Measurements from ENCODE around the gene FOXP2.

FOXP2 gene

GRCh38 chr7:114703677-114704076 is 289.1 kb downstream of the FOXP2 start:
- H3K9ac ChIP-seq (ENCODE audit: low read depth, low read length): no peak overlapping the region
- H3K4me3 ChIP-seq (ENCODE audit: low read depth in 1 of 2, low read length in 2 of 2): no peak overlapping the region
- no peaks in the 10 kb centered on the region for H3K9me3 ChIP-seq (ENCODE audit: insufficient read depth, low read length, severe bottlenecking)
- no peak overlapping the region for H3K4me2 ChIP-seq (ENCODE audit: insufficient read depth, low read length)
- H4K20me1 ChIP-seq (ENCODE audit: insufficient read depth, low read length): no peaks in the 10 kb centered on the region
- no peak for TF ChIP-seq CTCF (IDR thresholded peaks at IDR 0.05; ENCODE audit: borderline replicate concordance, extremely low read depth, low read length, poor library complexity, severe bottlenecking)
- TF ChIP-seq EZH2 (IDR thresholded peaks at IDR 0.05; ENCODE audit: borderline replicate concordance, low read depth, low read length, severe bottlenecking): no peak
- no peaks in the 10 kb centered on the region for H3K79me2 ChIP-seq (ENCODE audit: insufficient read depth, low read length)
- H3K27ac ChIP-seq (ENCODE audit: low read length): no peak overlapping the region
- H3K4me1 ChIP-seq (ENCODE audit: insufficient read depth, low read length): no peaks in the 10 kb centered on the region
- no peaks in the 10 kb centered on the region for H3K27me3 ChIP-seq (ENCODE audit: insufficient read depth, low read length, poor library complexity)
- H2AFZ ChIP-seq (ENCODE audit: low read depth, low read length): no peak overlapping the region
- ATAC-seq (ENCODE audit: insufficient read depth, low read depth) (no peak), DNase-seq (no peak)
- no peaks in the 10 kb centered on the region for H3K36me3 ChIP-seq (ENCODE audit: insufficient read depth, low read length)

GRCh38 chr7:114708646-114709045 is 294.0 kb downstream of the FOXP2 start:
- H3K9ac ChIP-seq (ENCODE audit: low read depth, low read length): no peak overlapping the region
- no peaks in the 10 kb centered on the region for H3K79me2 ChIP-seq (ENCODE audit: insufficient read depth, low read length)
- H3K9me3 ChIP-seq (ENCODE audit: insufficient read depth, low read length, severe bottlenecking): no peaks in the 10 kb centered on the region
- H2AFZ ChIP-seq (ENCODE audit: low read depth, low read length): no peak overlapping the region
- no peak overlapping the region for H3K4me2 ChIP-seq (ENCODE audit: insufficient read depth, low read length)
- no peak for TF ChIP-seq CTCF (IDR thresholded peaks at IDR 0.05; ENCODE audit: borderline replicate concordance, extremely low read depth, low read length, poor library complexity, severe bottlenecking)
- TF ChIP-seq EZH2 (IDR thresholded peaks at IDR 0.05; ENCODE audit: borderline replicate concordance, low read depth, low read length, severe bottlenecking): no peak
- no peak overlapping the region for H3K27ac ChIP-seq (ENCODE audit: low read length)
- H3K4me3 ChIP-seq (ENCODE audit: low read depth in 1 of 2, low read length in 2 of 2): no peak overlapping the region
- no peaks in the 10 kb centered on the region for H3K36me3 ChIP-seq (ENCODE audit: insufficient read depth, low read length)
- no peaks in the 10 kb centered on the region for H4K20me1 ChIP-seq (ENCODE audit: insufficient read depth, low read length)
- H3K4me1 ChIP-seq (ENCODE audit: insufficient read depth, low read length): no peaks in the 10 kb centered on the region
- DNase-seq: no peak
- H3K27me3 ChIP-seq (ENCODE audit: insufficient read depth, low read length, poor library complexity): no peaks in the 10 kb centered on the region
- no peak for ATAC-seq (ENCODE audit: insufficient read depth, low read depth)

GRCh38 chr7:114710499-114710898 is 295.9 kb downstream of the FOXP2 start:
- Histone ChIP-seq H3K36me3 (ENCODE audit: insufficient read depth, low read length) (no peaks in the 10 kb centered on the region), H4K20me1 (ENCODE audit: insufficient read depth, low read length) (no peaks in the 10 kb centered on the region), H3K79me2 (ENCODE audit: insufficient read depth, low read length) (no peaks in the 10 kb centered on the region), H3K4me2 (ENCODE audit: insufficient read depth, low read length) (no peak overlapping the region), H3K27ac (ENCODE audit: low read length) (no peak overlapping the region), H3K9me3 (ENCODE audit: insufficient read depth, low read length, severe bottlenecking) (no peaks in the 10 kb centered on the region), H3K9ac (ENCODE audit: low read depth, low read length) (no peak overlapping the region), H2AFZ (ENCODE audit: low read depth, low read length) (0 out of 2 replicates have a peak overlapping the region, but pooled peaks have one; percentile 53), H3K27me3 (ENCODE audit: insufficient read depth, low read length, poor library complexity) (no peaks in the 10 kb centered on the region), H3K4me1 (ENCODE audit: insufficient read depth, low read length) (no peaks in the 10 kb centered on the region), H3K4me3 (ENCODE audit: low read depth in 1 of 2, low read length in 2 of 2) (no peak overlapping the region)
- DNase-seq (no peak), ATAC-seq (ENCODE audit: insufficient read depth, low read depth) (peak; percentile 24; the same call in 1 of the 3 replicates)
- TF ChIP-seq CTCF (IDR thresholded peaks at IDR 0.05; ENCODE audit: borderline replicate concordance, extremely low read depth, low read length, poor library complexity, severe bottlenecking) (no peak), EZH2 (IDR thresholded peaks at IDR 0.05; ENCODE audit: borderline replicate concordance, low read depth, low read length, severe bottlenecking) (no peak)

- no peaks in the 10 kb centered on the region for H3K9me3 ChIP-seq (ENCODE audit: insufficient read depth, low read length, severe bottlenecking)
- no peak overlapping the region for H3K27ac ChIP-seq (ENCODE audit: low read length)
- no peak overlapping the region for H3K4me3 ChIP-seq (ENCODE audit: low read depth in 1 of 2, low read length in 2 of 2)
- no peak overlapping the region for H3K9ac ChIP-seq (ENCODE audit: low read depth, low read length)
- TF ChIP-seq EZH2 (IDR thresholded peaks at IDR 0.05; ENCODE audit: borderline replicate concordance, low read depth, low read length, severe bottlenecking): no peak
- TF ChIP-seq CTCF (IDR thresholded peaks at IDR 0.05; ENCODE audit: borderline replicate concordance, extremely low read depth, low read length, poor library complexity, severe bottlenecking): no peak
- H4K20me1 ChIP-seq (ENCODE audit: insufficient read depth, low read length): no peaks in the 10 kb centered on the region
- no peak for ATAC-seq (ENCODE audit: insufficient read depth, low read depth)
- no peaks in the 10 kb centered on the region for H3K27me3 ChIP-seq (ENCODE audit: insufficient read depth, low read length, poor library complexity)
- no peaks in the 10 kb centered on the region for H3K4me1 ChIP-seq (ENCODE audit: insufficient read depth, low read length)
- H2AFZ ChIP-seq (ENCODE audit: low read depth, low read length): no peak overlapping the region
- no peak for DNase-seq
- H3K4me2 ChIP-seq (ENCODE audit: insufficient read depth, low read length): no peak overlapping the region
- H3K36me3 ChIP-seq (ENCODE audit: insufficient read depth, low read length): no peaks in the 10 kb centered on the region
- H3K79me2 ChIP-seq (ENCODE audit: insufficient read depth, low read length): no peaks in the 10 kb centered on the region
Measured at GRCh38 chr7:114711241-114711640, 296.6 kb downstream of the FOXP2 start.
